ENCODE results near the gene FBXW8.

- TF ChIP-seq SPI1 (IDR thresholded peaks at IDR 0.05; ENCODE audit: low read depth, low read length) (no peak), POLR2A (IDR thresholded peaks at IDR 0.05; ENCODE audit: low read depth, low read length) (no peak), TAF1 (IDR thresholded peaks at IDR 0.05; ENCODE audit: low read depth, low read length) (no peak), POLR2AphosphoS5 (IDR thresholded peaks at IDR 0.05; ENCODE audit: low read depth, low read length) (no peak)
Measured at GRCh38 chr12:116943419-116944372, 32.9 kb downstream of the FBXW8 start.
